T47D (cell line): Measurements from ENCODE around the gene ASAP3.

Experiments used
- DNase-seq, 2 experiments: peaks; one replicate each; pipeline versions ENCODE4 v3.0.0 to v3.0.0-alpha.2; 2011 to 2012; ENCODE audit warnings: low read depth in 1 of 2, low spot score in 1 of 2
- JUND ChIP-seq: IDR thresholded peaks from 2 replicates; pipeline ENCODE4 v1.6.1; 2012; ENCODE audit warnings: low read depth
- in situ Hi-C: cut with HindIII; loops from 2 replicates; pipeline ENCODE4 v1.10.0; 2016; ENCODE audit warnings: low sequenced_read_pairs, low pct_unique_long_range_greater_than_20kb

Gene ASAP3

DNA sequence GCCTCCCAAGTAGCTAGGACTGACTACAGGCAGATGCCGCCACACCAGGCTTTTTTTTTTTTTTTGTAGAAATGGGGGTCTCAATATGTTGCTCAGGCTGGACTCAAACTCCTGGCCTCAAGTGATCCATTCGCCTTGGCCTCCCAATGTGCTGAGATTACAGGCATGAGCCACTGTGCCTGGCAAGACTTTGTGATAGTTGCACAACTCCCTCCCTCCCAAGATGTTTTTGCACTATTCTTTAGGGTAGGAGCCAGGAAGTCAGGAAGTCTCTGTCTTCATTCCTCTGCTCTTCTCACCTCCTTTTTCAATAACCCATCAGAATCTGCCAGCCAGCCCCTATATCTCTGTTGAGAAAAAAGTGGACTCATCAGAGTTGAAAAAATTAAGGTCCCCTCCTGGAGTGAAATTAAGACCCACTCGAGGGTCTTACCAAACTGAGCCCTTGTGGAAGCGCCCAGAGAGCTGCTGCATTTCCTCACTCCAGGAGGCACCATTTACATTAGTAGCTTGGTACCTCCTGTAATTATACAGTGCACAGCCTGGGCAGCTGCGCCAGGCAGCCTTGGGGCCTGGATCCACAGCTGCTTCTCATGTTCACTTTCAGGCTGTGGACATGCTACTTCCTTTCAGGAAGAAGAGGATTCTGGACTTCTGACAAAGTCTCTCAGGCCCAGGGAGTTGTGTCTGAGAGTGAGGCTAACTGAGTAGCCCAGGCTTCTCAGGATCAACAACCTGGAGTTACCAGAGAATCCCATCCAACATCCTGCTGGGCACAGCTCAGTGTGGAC lies 83.5 kb downstream of the ASAP3 start:
- in situ Hi-C loops, result no loop called here

DNA sequence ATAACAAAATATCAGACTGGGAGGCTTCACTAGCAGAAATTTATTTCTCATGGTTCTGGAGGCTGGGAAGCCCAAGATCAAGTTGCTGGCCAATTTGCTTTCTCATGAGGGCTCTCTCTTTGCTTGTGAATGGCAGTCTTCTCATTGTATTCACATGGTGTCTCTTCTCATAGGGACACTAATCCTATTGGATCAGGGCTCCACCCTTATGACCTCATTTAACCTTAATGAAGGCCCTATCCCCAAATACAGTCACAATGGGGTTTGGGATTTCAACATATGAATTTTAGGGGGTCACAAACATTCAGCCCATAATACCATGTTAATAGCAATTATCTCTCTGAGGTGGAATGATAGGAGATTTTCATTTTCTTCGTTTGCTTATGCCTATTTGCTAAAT lies 84.8 kb downstream of the ASAP3 start:
- DNase-seq, result no peak

More for the DNA sequence above, 83.5 kb downstream of the ASAP3 start:
- TF ChIP-seq JUND, result no peak
- no peak for DNase-seq

DNA sequence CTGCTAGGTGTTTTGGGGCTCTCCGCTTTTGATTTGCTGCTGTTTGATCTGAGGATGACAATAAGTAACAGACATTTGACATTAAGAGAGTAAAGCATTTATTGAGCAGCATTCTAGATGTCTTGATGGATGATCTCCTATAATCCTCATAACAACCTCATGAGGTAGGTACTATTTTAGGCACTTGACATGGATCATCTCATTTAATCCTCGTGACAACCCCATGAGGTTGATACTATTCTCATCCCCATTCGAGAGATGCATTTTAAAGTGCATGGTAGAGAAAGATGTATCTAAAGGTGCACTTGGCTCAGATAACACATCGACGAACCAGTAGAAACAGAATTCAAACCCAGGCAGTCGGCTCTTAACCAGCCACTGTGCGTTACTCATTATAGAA lies 86.1 kb downstream of the ASAP3 start:
- DNase-seq, result no peak
- in situ Hi-C loops, result no loop called here
- TF ChIP-seq JUND, result no peak

More for the DNA sequence above, 84.8 kb downstream of the ASAP3 start:
- TF ChIP-seq JUND, result no peak
- in situ Hi-C loops, result no loop called here

DNA sequence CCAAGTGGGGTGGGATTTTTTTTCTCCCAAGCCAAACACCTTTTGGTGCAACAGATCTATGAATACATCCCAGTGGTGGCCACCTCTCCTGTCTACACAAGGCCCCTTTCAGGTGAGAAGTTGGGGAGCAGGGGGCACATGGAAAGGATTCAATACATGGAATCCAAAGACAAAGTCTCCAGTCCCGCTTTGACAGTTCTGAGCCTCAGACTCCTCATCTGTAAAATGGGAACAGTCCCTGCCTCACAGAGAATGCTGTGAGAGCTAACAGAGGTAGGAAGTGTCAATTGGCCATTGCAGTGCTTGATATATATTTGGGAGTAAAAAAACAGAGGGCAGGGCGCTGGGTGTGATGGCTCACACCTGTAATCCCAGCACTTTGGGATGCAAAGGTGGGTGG lies 87.6 kb downstream of the ASAP3 start:
- in situ Hi-C loops, result no loop called here
- no peak for DNase-seq
- no peak for TF ChIP-seq JUND

DNA sequence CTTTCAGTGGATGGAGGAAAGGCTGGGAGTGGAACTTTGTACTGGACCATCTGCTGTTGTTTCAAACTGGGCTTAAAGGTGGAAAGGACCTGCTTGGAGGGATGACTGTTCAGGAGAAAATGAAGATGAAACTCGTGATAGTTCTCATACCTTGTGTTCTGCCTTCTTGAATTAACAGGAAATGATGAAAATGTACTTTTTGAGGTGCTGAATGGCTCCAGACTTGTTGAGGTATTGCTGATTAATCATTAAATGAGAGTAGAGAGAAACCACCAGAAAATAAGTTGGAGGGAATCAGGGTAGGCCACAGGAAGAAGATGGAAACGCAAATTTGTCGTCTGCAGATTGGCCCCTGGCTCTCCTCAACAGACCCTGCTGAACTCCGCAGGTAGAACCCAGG lies 88.1 kb downstream of the ASAP3 start:
- in situ Hi-C loops, result no loop called here
- no peak for TF ChIP-seq JUND
- no peak for DNase-seq

DNA sequence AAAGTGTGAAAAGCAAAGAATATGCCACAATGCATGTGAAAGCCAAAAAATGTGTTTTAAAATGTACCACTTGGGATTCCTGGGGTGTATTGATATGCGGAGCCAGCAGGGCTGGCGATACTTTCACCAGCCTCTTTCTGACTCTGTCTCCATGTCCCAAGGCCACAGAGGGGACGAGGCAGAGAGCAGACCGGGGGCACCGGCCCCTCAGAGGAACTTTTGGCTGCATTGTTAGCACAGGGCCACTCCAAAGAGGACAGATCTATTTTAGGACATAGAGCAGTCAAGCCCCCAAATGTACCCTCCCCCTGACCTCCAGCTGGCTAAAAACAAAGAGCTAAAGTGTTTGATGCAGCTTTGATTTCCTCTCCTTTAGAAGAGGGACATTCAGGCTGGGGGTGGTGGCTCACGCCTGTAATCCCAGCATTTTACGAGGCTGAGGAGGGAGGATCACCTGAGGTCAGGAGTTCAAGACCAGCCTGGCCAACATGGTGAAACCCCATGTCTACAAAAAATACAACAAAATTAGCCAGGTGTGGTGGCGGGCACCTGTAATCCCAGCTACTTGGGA lies 88.7 kb downstream of the ASAP3 start:
- in situ Hi-C loops, result no loop called here
- TF ChIP-seq JUND, result no peak
- DNase-seq, result no peak

DNA sequence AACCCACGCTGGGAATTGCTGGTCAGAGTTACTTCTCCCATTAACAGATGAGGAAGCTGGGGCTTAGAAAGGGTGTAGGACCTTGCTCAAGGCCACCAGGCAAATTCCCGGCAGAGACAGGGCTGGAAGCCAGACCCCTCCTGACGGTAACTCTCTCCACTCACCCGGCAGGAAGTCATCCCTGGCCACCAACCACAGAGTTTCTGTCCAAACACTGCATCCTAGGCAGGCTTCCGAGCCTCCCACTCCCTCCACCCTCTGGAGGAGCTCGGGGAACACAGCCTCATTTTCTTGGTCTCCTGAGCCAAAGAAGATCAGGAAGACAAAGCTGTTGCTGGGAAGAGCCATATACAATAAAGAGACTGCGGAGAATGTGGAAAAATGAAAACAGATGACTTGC lies 89.3 kb downstream of the ASAP3 start:
- TF ChIP-seq JUND, result no peak
- in situ Hi-C loops, result no loop called here
- no peak for DNase-seq

DNA sequence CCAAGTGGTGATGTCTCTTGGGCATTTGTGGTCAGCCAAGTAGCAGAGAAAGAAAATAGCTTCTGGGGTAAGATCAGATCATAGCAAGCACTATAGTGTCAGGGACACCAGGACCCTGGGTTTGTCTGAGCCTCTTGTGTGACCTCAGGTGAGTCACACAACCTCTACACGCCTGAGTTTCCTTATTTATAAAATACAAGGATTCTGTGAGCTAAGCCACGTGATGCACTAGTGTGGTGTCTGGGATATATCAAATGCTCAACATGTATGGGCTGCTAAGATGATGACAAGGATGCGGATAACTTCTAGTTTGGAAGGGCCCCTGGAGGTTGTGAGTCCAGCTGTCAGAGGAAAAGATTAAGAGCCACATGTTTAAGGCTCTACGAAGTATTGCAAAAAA lies 89.8 kb downstream of the ASAP3 start:
- no peak for TF ChIP-seq JUND
- DNase-seq, result no peak
- in situ Hi-C loops, result no loop called here

DNA sequence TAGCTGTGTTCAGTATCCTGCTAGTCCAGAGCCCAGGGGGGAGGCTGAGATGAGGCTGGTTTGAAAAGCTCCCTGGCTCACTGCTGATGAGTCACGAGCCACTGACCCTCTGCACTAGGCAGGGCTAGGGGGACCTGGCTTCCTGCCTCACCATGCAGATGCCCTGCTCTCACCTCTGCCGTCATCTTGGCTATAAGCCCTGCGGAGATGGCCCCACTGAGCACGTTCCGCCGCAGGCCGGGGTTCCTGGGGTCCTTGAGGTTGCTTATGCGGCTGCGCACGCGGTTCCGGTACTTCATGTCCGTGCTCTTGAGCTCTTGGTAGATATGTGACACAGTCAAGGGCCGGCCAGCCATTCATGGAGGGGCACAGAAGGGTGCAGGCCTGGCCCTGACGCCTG lies 90.3 kb downstream of the ASAP3 start:
- in situ Hi-C loops, result no loop called here
- no peak for DNase-seq

DNA sequence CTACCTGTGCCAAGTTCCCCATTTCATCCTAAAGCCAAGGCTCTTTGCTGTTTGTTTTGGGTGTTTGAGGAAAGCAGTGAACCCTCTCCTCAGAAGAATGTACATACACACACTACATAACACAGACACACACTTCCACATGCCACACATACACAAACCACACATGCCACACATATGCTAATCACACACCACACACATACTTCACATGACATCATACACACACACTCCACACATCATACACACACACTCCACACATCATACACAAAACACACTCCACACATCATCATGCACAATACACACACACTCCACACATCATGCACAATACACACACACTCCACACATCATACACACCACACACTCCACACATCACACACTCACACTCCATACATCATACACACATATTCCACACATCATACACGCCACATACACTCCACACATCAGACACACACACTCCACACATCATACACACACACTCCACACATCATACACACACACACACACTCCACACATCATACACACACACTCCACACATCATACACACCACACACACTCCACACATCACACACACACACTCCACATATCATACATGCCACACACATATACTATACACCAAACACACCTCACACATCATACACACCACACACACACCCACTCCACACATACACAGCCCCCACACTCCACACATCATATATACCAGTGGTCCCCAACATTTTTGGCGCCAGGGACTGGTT lies 91.7 kb downstream of the ASAP3 start:
- peak in 1 of 2 experiments; percentile 42 for DNase-seq
- in situ Hi-C loops, result no loop called here
- TF ChIP-seq JUND, result no peak

More for the DNA sequence above, 90.3 kb downstream of the ASAP3 start:
- TF ChIP-seq JUND, result no peak

DNA sequence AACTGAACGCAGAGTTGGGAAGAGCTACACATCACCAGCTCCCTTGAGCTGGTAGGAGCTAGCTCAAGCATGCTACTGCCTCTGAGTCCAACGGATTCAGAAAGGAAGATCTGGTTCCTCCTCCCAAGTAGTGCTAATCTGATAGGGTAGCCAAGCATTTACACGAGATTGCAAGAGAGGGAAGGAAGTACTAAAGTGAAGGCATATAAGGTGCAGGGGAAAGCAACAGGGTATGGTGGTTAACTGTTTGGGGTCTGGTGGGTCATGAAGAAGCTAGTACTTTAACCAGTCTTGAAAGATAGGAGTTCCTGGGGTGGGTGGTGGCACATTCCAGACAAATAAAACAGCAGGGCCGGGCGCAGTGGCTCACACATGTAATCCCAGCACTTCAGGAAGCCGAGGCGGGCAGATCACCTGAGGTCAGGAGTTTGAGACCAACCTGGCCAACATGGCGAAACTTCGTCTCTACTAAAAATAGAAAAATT lies 94.1 kb downstream of the ASAP3 start:
- in situ Hi-C loops, result no loop called here
- no peak for TF ChIP-seq JUND
- no peak for DNase-seq

DNA sequence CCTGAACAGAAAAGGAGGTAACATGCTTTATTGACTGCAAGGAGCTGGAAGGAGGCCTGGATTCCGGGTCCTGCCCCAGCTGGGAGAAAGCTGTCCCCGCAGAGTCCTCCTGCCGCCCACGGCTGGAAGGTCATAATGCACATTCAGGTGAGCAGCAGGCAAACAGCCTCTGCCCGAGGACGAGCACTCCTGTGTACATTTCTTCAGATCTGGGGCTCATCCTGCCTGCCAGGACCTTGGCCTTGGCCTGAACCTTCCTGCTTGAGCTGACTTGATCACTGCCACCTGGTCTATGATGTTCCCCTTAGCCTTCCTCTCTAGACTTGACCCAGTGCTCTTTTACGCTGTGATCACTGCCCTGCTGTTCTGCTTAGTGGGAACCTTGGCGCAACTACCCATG lies 96.5 kb downstream of the ASAP3 start:
- in situ Hi-C loops, result no loop called here
- DNase-seq, result no peak
- TF ChIP-seq JUND, result no peak

DNA sequence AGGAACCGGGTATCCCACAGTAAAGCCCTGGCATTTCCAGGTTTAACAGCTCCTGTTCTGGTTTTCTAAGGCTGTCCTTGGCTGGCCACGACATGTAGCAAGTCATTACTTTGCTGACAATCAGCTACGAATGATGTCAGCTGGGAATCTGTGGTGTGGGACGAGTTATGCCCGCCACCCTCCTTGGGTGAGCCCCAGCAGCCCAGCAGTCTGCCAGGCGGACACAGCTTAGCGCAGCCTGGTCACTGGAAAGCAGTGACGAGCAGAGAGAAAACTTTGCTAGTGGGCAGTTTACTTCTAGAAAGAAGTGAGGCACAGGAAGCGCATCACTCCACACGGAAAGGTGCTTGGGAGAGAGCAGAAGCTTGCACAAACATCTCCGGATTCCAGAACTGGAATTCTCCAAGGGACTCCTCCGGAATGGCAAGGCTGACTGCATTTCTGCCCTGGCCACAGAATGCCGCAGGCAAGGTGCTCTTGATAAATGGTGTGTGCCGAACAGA lies 98.8 kb downstream of the ASAP3 start:
- no peak for DNase-seq
- no peak for TF ChIP-seq JUND
- in situ Hi-C loops, result no loop called here
